ENCODE data around the gene EPB41L4A. TPM values are rescaled to one million over a fixed set of nuclear protein-coding genes. Genes with fewer than 3 reads are reported as not detected.
"Not testable (repeated sequence)": the region's sequence is repeated elsewhere in the genome, so short reads cannot be mapped to it uniquely, and the experiment has no call there.

Gene EPB41L4A
- polyA plus RNA-seq, 3 donors from 2014 or later: 2.4 to 11.7 (median 6.0) TPM

- no peaks in the 10 kb centered on the region for H3K4me1 Mint-ChIP-seq
- no peaks in the 10 kb centered on the region for H3K9me3 Mint-ChIP-seq
- DNase-seq: no peak
- no peak overlapping the region for H3K4me3 Mint-ChIP-seq
- no peak overlapping the region for H3K27ac Mint-ChIP-seq
- peaks cover 0 to 13% (median 7%) of the 10 kb centered on the region in 3 donors for H3K27me3 Mint-ChIP-seq (ENCODE audit: low read depth in 3 of 3)
- H3K36me3 Mint-ChIP-seq: peaks cover 6 to 13% (median 9%) of the 10 kb centered on the region in 3 donors
Measured at GRCh38 chr5:112208699-112209615, 210.1 kb downstream of the EPB41L4A start.

DNA sequence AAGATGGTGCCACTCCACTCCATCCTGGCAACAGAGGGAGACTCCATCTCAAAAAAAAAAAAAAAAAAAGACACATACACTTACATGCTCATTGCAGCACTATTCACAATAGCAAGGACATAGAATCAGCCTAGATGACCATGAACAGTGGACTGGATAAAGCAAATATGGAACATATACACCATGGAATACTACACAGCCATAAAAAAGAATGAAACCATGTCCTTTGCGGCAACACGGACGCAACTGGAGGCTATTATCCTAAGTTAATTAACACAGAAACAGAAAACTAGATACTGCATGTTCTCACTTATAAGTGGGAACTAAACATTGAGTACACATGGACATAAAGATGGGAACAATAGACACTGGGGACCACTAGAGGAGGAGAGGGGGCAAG is 210.9 kb downstream of the EPB41L4A start:
- H3K27me3 Mint-ChIP-seq (ENCODE audit: low read depth in 3 of 3): peaks cover 0 to 10% (median 7%) of the 10 kb centered on the region in 3 donors
- H3K9me3 Mint-ChIP-seq, H3K4me3 Mint-ChIP-seq, H3K27ac Mint-ChIP-seq, DNase-seq, H3K4me1 Mint-ChIP-seq: not testable (repeated sequence)
- peaks cover 6 to 13% (median 12%) of the 10 kb centered on the region in 3 donors for H3K36me3 Mint-ChIP-seq

DNA sequence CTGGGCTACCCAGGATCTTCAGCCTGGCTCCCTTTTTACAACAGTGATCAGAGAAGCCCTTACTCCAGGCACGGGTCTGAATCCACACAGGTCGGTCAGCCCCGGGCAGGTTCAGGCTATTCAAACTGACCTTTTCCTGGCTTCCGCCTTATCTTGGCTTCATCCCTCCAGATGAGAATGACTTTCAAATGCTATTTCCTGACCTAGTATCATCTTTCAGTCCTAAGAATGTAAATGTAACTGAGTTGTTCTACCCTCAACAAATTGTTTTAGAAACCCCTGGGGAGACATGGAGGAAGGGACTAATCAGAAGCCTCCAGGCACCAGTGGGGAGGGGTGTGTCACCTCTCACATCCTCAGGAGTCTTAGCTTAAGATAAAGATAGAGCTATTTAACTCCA is 213.2 kb downstream of the EPB41L4A start:
- H3K36me3 Mint-ChIP-seq: peaks cover 6 to 22% (median 19%) of the 10 kb centered on the region in 3 donors
- no peak overlapping the region for H3K4me3 Mint-ChIP-seq
- DNase-seq: no peak
- peaks cover 0 to 10% (median 8%) of the 10 kb centered on the region in 3 donors for H3K27me3 Mint-ChIP-seq (ENCODE audit: low read depth in 3 of 3)
- no peak overlapping the region for H3K27ac Mint-ChIP-seq
- no peaks in the 10 kb centered on the region for H3K4me1 Mint-ChIP-seq
- no peaks in the 10 kb centered on the region for H3K9me3 Mint-ChIP-seq

DNA sequence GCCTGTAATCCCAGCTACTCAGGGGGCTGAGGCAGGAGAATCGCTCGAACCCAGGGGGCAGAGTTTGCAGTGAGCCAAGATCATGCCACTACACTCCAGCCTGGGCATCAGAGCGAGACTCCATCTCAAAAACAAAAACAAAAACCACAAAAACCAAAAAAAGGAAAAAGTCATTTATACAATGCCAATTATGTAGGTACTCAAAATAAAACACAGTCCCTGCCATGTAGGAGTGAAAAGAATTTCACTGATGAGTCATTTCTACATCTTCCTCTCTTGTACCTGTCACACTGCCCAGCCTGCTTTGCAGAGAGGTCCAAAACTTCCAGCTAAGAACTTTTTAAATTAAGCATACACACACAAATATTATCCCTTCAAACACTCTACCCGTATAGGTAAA is 215.8 kb downstream of the EPB41L4A start:
- peaks cover 0 to 10% (median 6%) of the 10 kb centered on the region in 3 donors for H3K27me3 Mint-ChIP-seq (ENCODE audit: low read depth in 3 of 3)
- H3K36me3 Mint-ChIP-seq: peaks cover 6 to 28% (median 20%) of the 10 kb centered on the region in 3 donors
- H3K9me3 Mint-ChIP-seq: no peaks in the 10 kb centered on the region
- H3K4me1 Mint-ChIP-seq: no peaks in the 10 kb centered on the region
- H3K27ac Mint-ChIP-seq: no peak overlapping the region
- DNase-seq: no peak
- H3K4me3 Mint-ChIP-seq: no peak overlapping the region

DNA sequence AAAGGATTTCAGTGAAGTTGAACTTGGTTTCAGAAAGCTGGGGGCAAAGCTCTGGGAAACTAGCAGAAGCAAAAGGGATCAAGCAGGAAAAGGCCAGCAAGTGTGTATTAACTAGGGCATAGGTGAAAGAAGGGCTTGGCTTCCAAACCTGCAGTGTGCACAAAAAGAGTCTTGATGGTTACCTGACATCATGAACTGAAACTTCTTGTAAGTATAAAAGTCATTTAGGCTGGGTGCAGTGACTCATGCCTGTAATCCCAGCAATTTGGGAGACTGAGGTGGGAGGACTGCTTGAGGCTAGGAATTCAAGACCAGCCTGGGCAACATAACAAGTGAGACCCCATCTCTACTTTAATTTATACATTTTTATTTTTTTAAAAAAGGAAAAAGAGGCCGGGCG is 216.4 kb downstream of the EPB41L4A start:
- Mint-ChIP-seq H3K27me3 (ENCODE audit: low read depth in 3 of 3) (peaks cover 0 to 10% (median 6%) of the 10 kb centered on the region in 3 donors), H3K4me3 (no peak overlapping the region), H3K9me3 (no peaks in the 10 kb centered on the region), H3K27ac (no peak overlapping the region), H3K4me1 (no peaks in the 10 kb centered on the region), H3K36me3 (peaks cover 6 to 27% (median 19%) of the 10 kb centered on the region in 3 donors)
- DNase-seq: no peak

GRCh38 chr5:112201141-112201540 is 217.9 kb downstream of the EPB41L4A start:
- no peaks in the 10 kb centered on the region for H3K4me1 Mint-ChIP-seq
- peaks cover 0 to 4% (median 1%) of the 10 kb centered on the region in 3 donors for H3K27me3 Mint-ChIP-seq (ENCODE audit: low read depth in 3 of 3)
- peaks cover 6 to 21% (median 15%) of the 10 kb centered on the region in 3 donors for H3K36me3 Mint-ChIP-seq
- H3K9me3 Mint-ChIP-seq: no peaks in the 10 kb centered on the region
- DNase-seq: no peak
- no peak overlapping the region for H3K4me3 Mint-ChIP-seq
- H3K27ac Mint-ChIP-seq: no peak overlapping the region

- Mint-ChIP-seq H3K4me1 (no peaks in the 10 kb centered on the region), H3K27ac (no peak overlapping the region), H3K27me3 (ENCODE audit: low read depth in 3 of 3) (peaks cover 0 to 4% (median 1%) of the 10 kb centered on the region in 3 donors), H3K4me3 (no peak overlapping the region), H3K36me3 (peaks cover 6 to 21% (median 15%) of the 10 kb centered on the region in 3 donors), H3K9me3 (no peaks in the 10 kb centered on the region)
- no peak for DNase-seq
Measured at GRCh38 chr5:112200131-112200530, 218.9 kb downstream of the EPB41L4A start.

DNA sequence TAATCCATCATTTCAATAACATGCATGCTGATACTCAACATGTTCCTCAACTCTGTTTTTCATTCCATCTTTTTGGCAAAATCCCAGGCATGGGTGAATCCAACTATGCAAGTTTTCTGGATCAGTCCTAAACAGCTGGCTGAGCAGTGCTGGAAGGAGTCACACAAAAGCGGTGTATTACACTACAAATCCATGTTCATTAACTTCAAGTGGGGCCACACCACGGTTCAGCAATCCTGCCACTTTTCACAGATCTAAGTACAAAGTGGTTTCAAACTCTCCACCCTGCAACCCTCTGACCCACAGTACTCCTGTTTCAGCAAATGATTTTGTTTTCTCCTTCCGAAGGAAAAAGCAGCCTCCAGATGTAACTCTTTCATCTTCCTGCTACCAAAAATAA is 222.5 kb downstream of the EPB41L4A start:
- DNase-seq: no peak
- H3K4me1 Mint-ChIP-seq: no peaks in the 10 kb centered on the region
- H3K36me3 Mint-ChIP-seq: peaks cover 0 to 11% (median 4%) of the 10 kb centered on the region in 3 donors
- no peak overlapping the region for H3K4me3 Mint-ChIP-seq
- H3K9me3 Mint-ChIP-seq: no peaks in the 10 kb centered on the region
- no peak overlapping the region for H3K27ac Mint-ChIP-seq
- no peaks in the 10 kb centered on the region for H3K27me3 Mint-ChIP-seq (ENCODE audit: low read depth in 3 of 3)

GRCh38 chr5:112195924-112196323 is 223.2 kb downstream of the EPB41L4A start:
- no peaks in the 10 kb centered on the region for H3K4me1 Mint-ChIP-seq
- no peak overlapping the region for H3K27ac Mint-ChIP-seq
- H3K9me3 Mint-ChIP-seq: no peaks in the 10 kb centered on the region
- no peaks in the 10 kb centered on the region for H3K27me3 Mint-ChIP-seq (ENCODE audit: low read depth in 3 of 3)
- DNase-seq: no peak
- no peak overlapping the region for H3K4me3 Mint-ChIP-seq
- H3K36me3 Mint-ChIP-seq: peaks cover 0 to 10% (median 4%) of the 10 kb centered on the region in 3 donors

DNA sequence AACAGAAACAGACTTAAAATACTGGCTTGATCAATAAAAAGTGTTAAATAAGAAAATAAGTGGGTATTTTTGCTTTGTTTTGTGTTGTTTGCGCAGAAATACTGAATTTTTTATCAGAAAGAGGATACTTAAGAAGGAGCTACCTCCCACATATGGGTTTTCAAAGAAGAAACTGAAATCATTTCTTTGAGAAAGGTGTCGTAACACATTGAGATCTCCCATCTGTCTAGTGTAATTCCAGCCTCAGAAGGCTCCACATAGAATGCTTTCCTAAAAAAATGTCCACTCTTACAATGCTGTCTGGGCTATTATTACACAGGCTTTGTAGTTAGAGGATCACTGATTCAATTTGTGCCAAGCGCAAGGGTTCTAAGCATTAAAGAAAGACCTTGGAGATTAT is 226.2 kb downstream of the EPB41L4A start:
- no peaks in the 10 kb centered on the region for H3K4me1 Mint-ChIP-seq
- H3K36me3 Mint-ChIP-seq: peaks cover 0 to 4% (median 0%) of the 10 kb centered on the region in 3 donors
- H3K27me3 Mint-ChIP-seq (ENCODE audit: low read depth in 3 of 3): no peaks in the 10 kb centered on the region
- H3K4me3 Mint-ChIP-seq: no peak overlapping the region
- H3K9me3 Mint-ChIP-seq: no peaks in the 10 kb centered on the region
- no peak for DNase-seq
- H3K27ac Mint-ChIP-seq: no peak overlapping the region

GRCh38 chr5:112192072-112192471 is 227.0 kb downstream of the EPB41L4A start:
- Mint-ChIP-seq H3K36me3 (peaks cover 0 to 4% (median 0%) of the 10 kb centered on the region in 3 donors), H3K4me1 (no peaks in the 10 kb centered on the region)

GRCh38 chr5:112189391-112189790 is 229.7 kb downstream of the EPB41L4A start:
- Mint-ChIP-seq H3K27ac (no peak overlapping the region), H3K27me3 (ENCODE audit: low read depth in 3 of 3) (no peaks in the 10 kb centered on the region)

More at GRCh38 chr5:112192072-112192471, 227.0 kb downstream of the EPB41L4A start:
- DNase-seq: no peak
- Mint-ChIP-seq H3K9me3 (no peaks in the 10 kb centered on the region), H3K27ac (no peak overlapping the region), H3K27me3 (ENCODE audit: low read depth in 3 of 3) (no peaks in the 10 kb centered on the region), H3K4me3 (no peak overlapping the region)

DNA sequence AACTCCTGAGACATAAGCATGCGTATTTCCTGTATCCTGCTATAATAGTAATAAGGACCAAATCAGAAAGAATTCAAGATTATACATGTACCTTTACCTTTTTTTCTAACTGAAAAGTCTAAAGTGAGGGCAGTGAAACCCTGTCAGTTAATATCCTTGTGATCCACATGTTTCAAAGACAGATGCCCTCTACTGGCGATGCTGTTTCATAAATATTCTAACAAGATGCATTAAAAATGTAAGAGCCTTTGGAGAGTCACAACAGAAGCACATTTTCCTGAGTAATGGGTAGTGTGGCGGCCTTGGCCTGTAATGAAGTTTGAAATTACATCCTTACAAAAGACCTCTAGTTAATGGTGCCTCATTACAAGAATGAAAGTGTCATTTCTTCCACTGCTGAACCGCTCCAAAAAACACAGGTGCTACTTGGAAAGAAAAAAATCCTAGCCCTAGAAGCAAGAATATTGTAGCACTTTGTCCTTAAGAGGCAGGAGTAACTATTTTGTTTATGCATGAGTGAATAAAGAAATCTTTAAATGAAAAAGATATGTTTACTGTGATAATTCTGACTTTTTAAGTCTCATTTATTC is 232.6 kb downstream of the EPB41L4A start:
- Mint-ChIP-seq H3K27ac (no peak overlapping the region), H3K4me3 (no peak overlapping the region), H3K36me3 (peaks cover 0 to 4% (median 3%) of the 10 kb centered on the region in 3 donors), H3K27me3 (ENCODE audit: low read depth in 3 of 3) (no peaks in the 10 kb centered on the region), H3K9me3 (no peaks in the 10 kb centered on the region), H3K4me1 (no peaks in the 10 kb centered on the region)
- DNase-seq: peak in 1 of 3 donors; percentile 14

More at GRCh38 chr5:112189391-112189790, 229.7 kb downstream of the EPB41L4A start:
- DNase-seq: no peak
- no peak overlapping the region for H3K4me3 Mint-ChIP-seq
- H3K36me3 Mint-ChIP-seq: peaks cover 0 to 4% (median 0%) of the 10 kb centered on the region in 3 donors
- H3K4me1 Mint-ChIP-seq: no peaks in the 10 kb centered on the region
- H3K9me3 Mint-ChIP-seq: no peaks in the 10 kb centered on the region

DNA sequence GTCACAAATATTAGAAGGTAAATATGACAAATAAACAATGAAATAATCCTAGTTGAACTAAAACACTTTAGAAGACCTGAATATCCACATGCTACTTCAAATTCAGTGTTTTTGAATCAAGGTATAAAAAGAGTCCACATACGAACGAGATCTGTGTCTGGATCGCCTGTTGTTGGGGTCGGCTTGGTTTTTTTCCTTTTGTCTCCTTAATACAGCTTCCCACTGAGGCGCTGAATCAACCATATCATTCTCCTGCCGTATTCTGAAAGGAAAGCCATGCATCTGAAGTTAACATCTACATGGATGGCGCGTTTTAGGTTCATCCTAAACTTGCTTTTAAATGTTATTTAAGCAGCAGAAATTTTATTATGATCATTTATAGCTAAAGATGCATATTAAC is 235.2 kb downstream of the EPB41L4A start:
- H3K4me1 Mint-ChIP-seq: no peaks in the 10 kb centered on the region
- H3K27ac Mint-ChIP-seq: no peak overlapping the region
- peaks cover 0 to 3% (median 0%) of the 10 kb centered on the region in 3 donors for H3K36me3 Mint-ChIP-seq
- H3K27me3 Mint-ChIP-seq (ENCODE audit: low read depth in 3 of 3): no peaks in the 10 kb centered on the region
- H3K9me3 Mint-ChIP-seq: peaks cover 0 to 3% (median 0%) of the 10 kb centered on the region in 6 donors
- DNase-seq: no peak
- no peak overlapping the region for H3K4me3 Mint-ChIP-seq
